ENCODE measurements around the gene SLC35F1. TPM values are rescaled to one million over a fixed set of nuclear protein-coding genes. Genes with fewer than 3 reads are reported as not detected.

Gene SLC35F1
- polyA plus RNA-seq, 3 donors from 2014 or later = not detected

- Mint-ChIP-seq H3K9me3 (no peaks in the 10 kb centered on the region), H3K27me3 (ENCODE audit: low read depth in 3 of 3) (peaks cover 0 to 8% (median 3%) of the 10 kb centered on the region in 3 donors), H3K4me1 (no peaks in the 10 kb centered on the region), H3K36me3 (no peaks in the 10 kb centered on the region), H3K4me3 (no peak overlapping the region), H3K27ac (no peak overlapping the region)
- no peak for DNase-seq
Observed at GRCh38 chr6:118298476-118299427, 391.7 kb downstream of the SLC35F1 start.

GRCh38 chr6:118299457-118299856 lies 392.4 kb downstream of the SLC35F1 start:
- Mint-ChIP-seq H3K9me3 (no peaks in the 10 kb centered on the region), H3K36me3 (peaks cover 0 to under 1% (median 0%) of the 10 kb centered on the region in 3 donors), H3K27ac (no peak overlapping the region), H3K4me3 (no peak overlapping the region), H3K4me1 (no peaks in the 10 kb centered on the region), H3K27me3 (ENCODE audit: low read depth in 3 of 3) (peaks cover 0 to 8% (median 2%) of the 10 kb centered on the region in 3 donors)
- no peak for DNase-seq

GRCh38 chr6:118304321-118304720 lies 397.3 kb downstream of the SLC35F1 start:
- H3K36me3 Mint-ChIP-seq = peaks cover 0 to 3% (median 0%) of the 10 kb centered on the region in 3 donors
- H3K27ac Mint-ChIP-seq = no peak overlapping the region
- DNase-seq = no peak
- H3K9me3 Mint-ChIP-seq = peaks cover 0 to 2% (median 0%) of the 10 kb centered on the region in 6 donors
- peaks cover 0 to 3% (median 0%) of the 10 kb centered on the region in 3 donors for H3K27me3 Mint-ChIP-seq (ENCODE audit: low read depth in 3 of 3)
- no peaks in the 10 kb centered on the region for H3K4me1 Mint-ChIP-seq
- no peak overlapping the region for H3K4me3 Mint-ChIP-seq

GRCh38 chr6:118305081-118305480 lies 398.0 kb downstream of the SLC35F1 start:
- H3K4me3 Mint-ChIP-seq = no peak overlapping the region
- H3K27ac Mint-ChIP-seq = no peak overlapping the region
- H3K36me3 Mint-ChIP-seq = peaks cover 0 to 3% (median 0%) of the 10 kb centered on the region in 3 donors
- peaks cover 0 to 3% (median 0%) of the 10 kb centered on the region in 3 donors for H3K27me3 Mint-ChIP-seq (ENCODE audit: low read depth in 3 of 3)
- DNase-seq = no peak
- no peaks in the 10 kb centered on the region for H3K4me1 Mint-ChIP-seq
- H3K9me3 Mint-ChIP-seq = peaks cover 0 to 2% (median 0%) of the 10 kb centered on the region in 6 donors

GRCh38 chr6:118306392-118307238 lies 399.6 kb downstream of the SLC35F1 start:
- no peak for DNase-seq
- Mint-ChIP-seq H3K9me3 (peaks cover 0 to 4% (median 0%) of the 10 kb centered on the region in 6 donors), H3K36me3 (peaks cover 0 to 3% (median 0%) of the 10 kb centered on the region in 3 donors), H3K27ac (no peak overlapping the region), H3K4me1 (no peaks in the 10 kb centered on the region), H3K4me3 (no peak overlapping the region), H3K27me3 (ENCODE audit: low read depth in 3 of 3) (peaks cover 0 to 3% (median 0%) of the 10 kb centered on the region in 3 donors)

- H3K9me3 Mint-ChIP-seq = peaks cover 0 to 4% (median 0%) of the 10 kb centered on the region in 6 donors
- H3K4me3 Mint-ChIP-seq = no peak overlapping the region
- DNase-seq = no peak
- H3K27ac Mint-ChIP-seq = no peak overlapping the region
- peaks cover 0 to 3% (median 0%) of the 10 kb centered on the region in 3 donors for H3K27me3 Mint-ChIP-seq (ENCODE audit: low read depth in 3 of 3)
- no peaks in the 10 kb centered on the region for H3K4me1 Mint-ChIP-seq
- peaks cover 0 to 3% (median 0%) of the 10 kb centered on the region in 3 donors for H3K36me3 Mint-ChIP-seq
Observed at GRCh38 chr6:118307581-118307980, 400.5 kb downstream of the SLC35F1 start.

- Mint-ChIP-seq H3K27ac (no peak overlapping the region), H3K27me3 (ENCODE audit: low read depth in 3 of 3) (peaks cover 0 to 3% (median 0%) of the 10 kb centered on the region in 3 donors), H3K36me3 (peaks cover 0 to 2% (median 0%) of the 10 kb centered on the region in 3 donors), H3K4me1 (no peaks in the 10 kb centered on the region), H3K4me3 (no peak overlapping the region), H3K9me3 (peaks cover 0 to 4% (median 0%) of the 10 kb centered on the region in 6 donors)
- no peak for DNase-seq
Observed at GRCh38 chr6:118309337-118310093, 402.5 kb downstream of the SLC35F1 start.

GRCh38 chr6:118313208-118313607 lies 406.1 kb downstream of the SLC35F1 start:
- Mint-ChIP-seq H3K36me3 (no peaks in the 10 kb centered on the region), H3K4me1 (no peaks in the 10 kb centered on the region), H3K27ac (no peak overlapping the region), H3K4me3 (no peak overlapping the region), H3K27me3 (ENCODE audit: low read depth in 3 of 3) (peaks cover 0 to 1% (median 0%) of the 10 kb centered on the region in 3 donors), H3K9me3 (peaks cover 0 to 2% (median 0%) of the 10 kb centered on the region in 6 donors)
- DNase-seq = no peak

GRCh38 chr6:118313762-118314161 lies 406.7 kb downstream of the SLC35F1 start:
- Mint-ChIP-seq H3K4me1 (no peaks in the 10 kb centered on the region), H3K9me3 (peaks cover 0 to 2% (median 0%) of the 10 kb centered on the region in 6 donors), H3K36me3 (no peaks in the 10 kb centered on the region), H3K4me3 (no peak overlapping the region), H3K27me3 (ENCODE audit: low read depth in 3 of 3) (peaks cover 0 to 1% (median 0%) of the 10 kb centered on the region in 3 donors), H3K27ac (no peak overlapping the region)
- no peak for DNase-seq

GRCh38 chr6:118316796-118317384 lies 409.8 kb downstream of the SLC35F1 start:
- H3K9me3 Mint-ChIP-seq = no peaks in the 10 kb centered on the region
- H3K4me1 Mint-ChIP-seq = no peaks in the 10 kb centered on the region
- H3K27ac Mint-ChIP-seq = no peak overlapping the region
- no peaks in the 10 kb centered on the region for H3K36me3 Mint-ChIP-seq
- no peak for DNase-seq
- H3K27me3 Mint-ChIP-seq (ENCODE audit: low read depth in 3 of 3) = peaks cover 0 to 5% (median 0%) of the 10 kb centered on the region in 3 donors
- no peak overlapping the region for H3K4me3 Mint-ChIP-seq

GRCh38 chr6:118317581-118318563 lies 410.8 kb downstream of the SLC35F1 start:
- no peak for DNase-seq
- Mint-ChIP-seq H3K27ac (no peak overlapping the region), H3K4me1 (no peaks in the 10 kb centered on the region), H3K27me3 (ENCODE audit: low read depth in 3 of 3) (peaks cover 0 to 5% (median 0%) of the 10 kb centered on the region in 3 donors), H3K36me3 (no peaks in the 10 kb centered on the region), H3K9me3 (no peaks in the 10 kb centered on the region), H3K4me3 (no peak overlapping the region)

- H3K36me3 Mint-ChIP-seq = no peaks in the 10 kb centered on the region
- no peaks in the 10 kb centered on the region for H3K9me3 Mint-ChIP-seq
- peaks cover 0 to 5% (median 0%) of the 10 kb centered on the region in 3 donors for H3K27me3 Mint-ChIP-seq (ENCODE audit: low read depth in 3 of 3)
- H3K4me1 Mint-ChIP-seq = no peaks in the 10 kb centered on the region
- no peak overlapping the region for H3K27ac Mint-ChIP-seq
- no peak for DNase-seq
- H3K4me3 Mint-ChIP-seq = no peak overlapping the region
Observed at GRCh38 chr6:118318648-118319047, 411.6 kb downstream of the SLC35F1 start.

Measured in immature natural killer cell (primary cell).